ENCODE data around the gene PYGM.

PYGM gene

DNA sequence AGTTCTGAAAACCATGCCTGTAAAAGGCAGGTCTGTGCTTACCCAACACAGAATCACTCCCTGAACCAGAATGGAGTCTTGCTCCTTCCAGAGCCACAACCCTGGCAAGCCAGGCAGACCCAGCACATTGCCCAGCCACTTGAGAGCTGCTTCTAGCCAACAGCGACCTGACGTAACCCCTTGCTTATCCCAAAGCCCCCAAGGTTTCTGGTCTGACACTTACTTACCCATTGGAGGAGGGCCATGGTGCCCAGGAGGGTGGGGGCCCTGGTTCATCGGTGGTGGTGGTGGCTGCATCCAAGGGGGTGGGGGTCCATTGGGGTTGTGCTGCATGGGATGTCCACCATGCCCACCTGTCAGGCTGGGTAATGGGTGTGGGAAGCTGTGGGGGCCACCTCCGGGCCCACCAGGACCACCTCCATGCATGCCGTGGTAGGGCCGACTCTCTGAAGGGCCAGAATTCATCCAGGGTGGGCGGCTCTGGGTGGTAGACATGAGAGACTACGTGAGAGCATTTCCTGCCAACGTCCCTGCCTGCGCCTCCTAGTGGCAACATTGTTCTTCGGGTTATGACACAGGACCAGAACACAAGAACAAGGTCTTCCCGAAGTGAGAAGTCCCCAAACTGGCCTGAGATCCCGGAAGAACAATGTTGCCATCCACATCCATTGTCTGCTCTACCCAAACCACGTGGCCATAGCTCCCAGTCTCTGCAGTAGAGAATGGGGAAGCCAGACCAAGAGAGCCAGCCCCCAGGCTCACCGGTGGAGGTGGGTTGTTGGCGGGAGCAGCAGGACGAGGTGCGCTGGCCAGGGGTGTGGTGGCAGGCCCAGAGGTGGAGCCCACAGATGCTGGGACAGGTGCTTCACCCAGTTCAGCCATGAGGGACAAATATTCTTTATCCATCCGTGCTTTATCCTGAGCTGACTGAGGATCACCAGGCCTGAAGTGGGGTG lies 7.8 kb upstream of the PYGM start:
- peak; percentile 58 for DNase-seq (ENCODE audit: low read depth)

DNA sequence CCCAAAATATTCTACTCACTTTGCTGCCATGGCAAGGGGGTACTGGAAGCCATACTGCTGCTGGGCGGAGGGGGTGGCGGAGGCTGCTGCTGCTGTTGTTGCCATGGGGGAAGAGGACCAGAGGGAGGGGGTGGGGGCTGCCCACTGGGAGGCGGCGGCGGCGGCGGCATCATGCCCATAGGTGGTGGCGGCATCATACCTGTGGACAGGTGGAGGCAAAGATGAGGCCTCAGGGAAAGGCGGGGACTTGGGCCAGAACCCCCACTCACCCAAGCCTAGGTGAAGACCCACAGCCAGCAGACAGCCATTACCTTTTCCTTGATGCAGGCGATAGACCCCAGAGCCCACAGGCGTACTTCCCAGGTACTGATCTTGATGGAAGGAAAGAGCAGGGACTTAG lies 7.1 kb upstream of the PYGM start:
- no peak for DNase-seq (ENCODE audit: low read depth)

DNA sequence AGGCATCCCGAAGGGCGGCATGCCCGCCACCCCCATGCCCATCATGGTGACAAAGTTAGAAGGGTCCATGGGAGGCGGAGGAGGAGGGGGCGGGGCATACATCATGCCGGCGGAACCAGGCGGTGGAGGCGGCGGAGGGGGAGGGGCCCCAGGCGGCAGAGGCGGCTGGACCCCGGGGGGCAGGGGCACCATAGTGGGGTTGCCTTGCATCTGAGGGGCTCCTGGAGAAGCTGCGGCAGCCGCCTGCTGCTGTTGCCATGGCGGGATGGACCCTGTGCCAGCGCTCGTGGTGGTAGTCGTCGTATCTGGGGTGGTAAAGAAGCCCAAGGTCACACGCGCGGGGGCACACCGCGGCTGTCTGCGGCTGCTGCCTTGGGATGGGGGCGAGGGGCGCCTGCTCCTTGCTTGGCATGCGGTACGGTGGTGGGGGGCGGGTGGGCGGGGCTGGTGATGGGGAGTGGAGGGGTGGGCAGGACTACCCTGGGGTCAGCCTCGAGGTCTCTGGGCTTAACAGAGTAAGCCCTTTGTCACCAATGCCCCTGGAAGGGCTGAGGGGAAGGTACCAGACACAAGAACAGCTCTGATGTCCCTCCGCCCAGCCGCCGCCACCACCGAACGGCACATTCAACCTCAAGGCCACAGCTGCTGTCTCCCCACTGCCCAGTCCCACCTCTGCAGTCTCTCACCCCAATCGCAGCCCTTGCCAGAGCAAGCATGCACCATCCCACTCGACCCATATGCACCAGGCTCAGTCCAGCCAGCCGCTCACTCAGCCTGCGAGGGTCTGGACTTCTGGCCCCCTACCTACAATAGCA lies 6.3 kb upstream of the PYGM start:
- DNase-seq (ENCODE audit: low read depth), result no peak

DNA sequence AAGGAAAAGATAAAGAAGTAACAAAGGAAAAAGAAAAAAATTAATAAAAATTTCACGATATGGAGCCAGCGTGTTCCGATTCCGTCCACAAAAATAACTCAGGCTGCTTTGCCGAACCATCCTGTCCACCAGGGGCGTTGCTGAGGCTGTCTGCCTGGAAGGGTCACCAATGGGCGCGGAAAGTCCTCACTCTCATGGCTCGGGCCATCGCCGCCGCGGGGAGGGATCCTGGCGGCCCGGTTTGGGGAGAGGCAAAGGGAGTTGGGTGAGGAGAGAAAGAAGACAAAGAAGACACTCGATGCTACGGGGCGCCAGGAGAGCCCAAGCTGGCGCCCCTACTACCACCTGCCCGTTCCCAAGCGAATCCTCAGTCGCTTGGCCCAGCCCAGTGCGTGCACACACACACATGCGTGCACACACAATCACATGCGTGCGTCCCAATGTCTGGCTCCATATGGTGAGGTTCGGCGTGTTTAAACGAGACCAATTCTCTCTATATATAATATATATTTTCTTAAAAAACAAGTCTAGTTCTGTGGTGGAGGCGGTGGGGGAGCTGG lies 5.6 kb upstream of the PYGM start:
- DNase-seq (ENCODE audit: low read depth), result no peak

DNA sequence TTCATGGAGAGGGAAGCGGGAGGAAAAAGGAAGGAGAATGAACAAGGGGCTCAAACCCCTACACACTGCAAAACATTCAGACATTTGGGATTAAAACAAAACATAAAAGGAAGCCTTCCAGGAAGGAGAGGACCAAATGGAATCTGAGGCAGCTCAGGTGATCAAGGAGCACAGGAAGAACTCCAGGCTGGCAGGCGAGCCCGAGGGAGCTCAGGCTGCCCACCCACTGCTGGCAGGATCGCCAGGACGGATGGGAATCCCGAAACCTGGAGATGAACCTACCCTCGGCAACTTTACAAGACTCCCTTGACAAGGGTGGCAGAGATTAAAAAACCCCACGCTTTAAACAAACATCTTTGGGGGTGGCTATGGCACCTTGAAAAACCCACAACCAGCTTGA lies 5.0 kb upstream of the PYGM start:
- no peak for DNase-seq (ENCODE audit: low read depth)

DNA sequence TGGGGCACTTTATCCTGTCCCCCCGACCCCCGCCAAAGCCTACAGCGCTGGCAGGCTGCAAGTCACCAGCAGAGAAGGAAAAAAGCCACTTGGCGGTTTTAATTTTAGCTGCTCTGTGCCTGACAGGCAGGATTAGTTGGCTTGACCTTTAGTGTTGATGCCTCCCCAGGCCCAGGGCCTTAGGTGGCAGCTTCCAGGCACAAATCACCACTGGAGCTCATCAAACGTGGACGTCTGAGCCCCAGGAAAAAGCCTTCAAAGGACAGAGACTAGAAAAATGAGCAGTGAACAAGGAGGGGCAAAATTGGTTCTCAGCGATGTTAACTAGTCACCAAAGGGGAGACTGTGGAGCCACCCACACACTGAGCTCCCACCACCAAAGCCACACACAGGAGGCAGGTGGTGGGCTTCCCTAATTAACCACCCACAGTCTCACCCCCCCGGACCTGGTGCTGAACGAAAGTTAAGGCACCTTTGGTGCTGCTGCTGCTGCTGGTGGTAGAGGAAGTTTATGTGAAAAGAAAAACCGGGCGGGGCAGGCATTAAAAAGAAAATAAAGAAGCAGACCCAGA lies 4.4 kb upstream of the PYGM start:
- DNase-seq (ENCODE audit: low read depth), result no peak

DNA sequence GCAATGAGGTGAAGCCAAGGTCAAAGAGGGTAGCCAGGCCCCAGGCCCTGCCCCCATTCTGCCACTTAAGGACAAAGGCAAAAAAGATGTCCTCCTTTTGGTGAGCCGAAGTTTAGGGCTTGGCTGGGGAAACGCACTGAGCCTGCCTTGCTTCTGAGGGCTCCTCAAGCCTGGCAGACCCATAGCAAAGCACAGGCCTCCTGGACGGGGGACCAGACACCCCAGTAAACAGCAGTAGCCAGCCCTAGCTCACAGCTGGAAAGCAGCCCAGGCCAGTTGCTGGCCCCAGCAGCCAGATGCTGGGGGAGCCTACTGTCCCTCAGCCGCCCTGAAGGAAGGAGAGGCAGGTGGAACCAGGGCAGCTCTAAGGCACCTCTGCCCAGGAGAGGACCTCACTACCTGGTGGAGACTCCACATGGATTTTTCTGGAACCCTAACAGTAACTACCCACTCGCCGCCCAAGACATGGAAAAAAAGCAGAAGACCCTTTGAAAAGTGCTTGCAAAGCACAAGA lies 3.8 kb upstream of the PYGM start:
- no peak for DNase-seq (ENCODE audit: low read depth)

DNA sequence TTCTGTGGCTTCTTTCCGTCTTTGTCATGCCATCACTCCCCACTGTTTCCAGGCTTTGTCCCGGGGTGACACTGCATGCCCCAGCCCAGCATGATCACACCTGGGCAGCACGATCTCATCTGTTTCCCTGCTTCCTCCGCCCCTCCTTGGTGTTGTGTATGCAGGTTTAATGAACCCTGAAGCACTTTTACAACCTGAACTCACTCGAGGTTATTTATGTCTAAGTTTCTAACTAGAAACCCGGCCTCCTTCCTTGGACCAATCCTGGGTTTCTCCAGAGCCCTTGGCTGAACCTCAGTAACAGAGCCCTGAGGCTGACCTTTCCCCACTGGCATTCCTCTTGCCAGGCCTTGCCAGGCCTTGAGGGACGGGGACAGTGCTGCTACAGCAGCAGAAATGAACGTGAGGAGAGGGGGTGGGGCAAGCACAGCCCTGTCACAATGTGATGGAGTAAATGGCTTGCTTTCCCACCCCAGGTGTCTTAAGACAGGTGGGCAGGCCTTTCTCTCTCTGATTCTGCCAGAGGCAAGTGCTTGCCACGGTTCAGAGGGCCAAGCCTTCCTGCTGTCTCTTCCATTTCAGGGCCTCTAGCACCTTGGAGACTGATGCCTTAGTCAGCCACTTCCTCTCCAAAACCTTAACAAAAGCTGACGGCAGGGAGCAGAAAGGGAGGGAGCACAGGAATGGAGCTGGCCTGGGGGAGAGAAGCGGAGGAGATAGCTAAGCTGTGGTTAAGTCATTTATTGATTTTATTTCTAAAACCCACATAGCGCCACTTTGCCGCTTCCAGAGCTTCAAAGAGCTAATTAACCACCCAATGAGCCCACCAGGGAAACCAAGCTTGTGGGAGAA lies 3.1 kb upstream of the PYGM start:
- DNase-seq (ENCODE audit: low read depth), result no peak

DNA sequence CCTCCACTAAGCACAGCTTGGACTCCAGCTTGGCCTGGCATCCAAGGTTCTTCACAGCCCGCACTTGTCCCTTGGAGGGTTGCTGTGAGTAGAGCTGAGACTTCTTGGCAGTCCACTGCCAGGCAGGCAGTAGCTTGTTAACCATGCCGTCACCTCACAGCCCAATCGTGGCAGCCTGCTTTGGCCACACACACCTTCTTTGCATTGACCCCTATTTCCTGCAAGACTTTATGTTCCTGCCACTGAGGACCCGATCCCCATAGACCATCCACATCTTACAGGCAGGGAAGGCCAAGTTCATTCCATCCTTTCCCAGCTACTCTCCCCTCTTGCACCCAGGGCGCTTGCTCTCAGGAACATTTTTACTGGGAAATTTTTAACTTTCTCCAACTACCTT lies 2.5 kb upstream of the PYGM start:
- DNase-seq (ENCODE audit: low read depth), result no peak

DNA sequence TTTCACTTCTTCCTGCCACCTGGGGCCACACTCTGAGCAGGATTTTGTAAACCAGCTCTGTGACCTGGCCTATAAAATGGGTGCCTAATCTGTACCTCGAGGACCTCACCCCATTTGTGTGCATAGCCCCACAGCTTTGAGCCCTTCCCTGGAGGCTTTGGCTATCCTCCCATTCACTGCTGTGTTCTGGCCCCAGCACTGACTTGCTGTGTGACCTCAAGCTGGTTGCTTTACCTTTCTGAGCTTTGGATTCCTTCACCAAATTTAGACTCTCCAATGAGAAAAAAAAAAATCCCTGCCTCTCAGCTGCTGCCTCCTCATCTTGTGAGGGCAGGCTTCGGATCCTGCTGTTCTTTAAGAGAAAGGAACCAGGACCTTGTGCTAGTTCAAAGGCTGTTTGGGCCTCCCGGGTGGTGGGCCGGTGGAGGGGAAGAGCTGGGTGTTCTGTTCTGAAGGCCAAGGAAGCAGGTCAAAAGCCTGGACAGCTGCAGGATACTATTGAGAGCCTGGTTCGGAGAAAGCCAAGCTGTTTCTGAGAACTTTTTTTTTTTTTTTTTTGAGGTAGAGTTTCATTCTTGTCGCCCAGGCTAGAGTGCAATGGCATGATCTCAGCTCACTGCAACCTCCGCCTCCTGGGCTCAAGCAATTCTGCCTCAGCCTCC lies 1.1 kb upstream of the PYGM start:
- no peak for DNase-seq (ENCODE audit: low read depth)

DNA sequence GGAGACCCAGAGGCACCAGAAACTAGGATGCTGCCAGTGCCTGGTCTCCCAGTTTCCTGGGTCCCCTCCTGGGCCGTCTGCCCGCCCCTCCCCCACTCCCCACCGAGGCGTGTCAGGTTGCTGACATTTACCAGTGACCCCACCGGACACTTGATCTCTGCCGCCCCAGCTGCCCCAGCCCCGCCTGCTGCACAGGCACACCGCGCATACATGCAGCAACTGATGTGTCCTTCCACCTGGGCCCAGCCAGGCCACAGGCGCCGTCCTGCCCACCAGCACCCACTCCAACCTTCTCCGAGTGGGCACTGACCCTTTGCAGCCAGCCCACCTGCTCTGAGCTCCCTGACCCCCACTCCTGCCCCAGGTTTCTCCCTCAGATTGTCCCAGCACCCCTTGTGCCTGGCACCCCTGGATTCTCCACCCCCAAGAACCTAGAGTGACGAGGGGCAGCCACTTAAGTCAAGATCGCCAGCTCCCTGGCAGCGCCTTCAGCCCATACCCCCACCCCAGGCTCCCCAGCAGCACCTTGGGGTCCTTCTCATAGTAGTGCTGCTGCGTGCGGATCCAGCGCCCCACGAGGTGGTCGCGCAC lies 548 bp downstream of the PYGM start:
- no peak for DNase-seq (ENCODE audit: low read depth)

DNA sequence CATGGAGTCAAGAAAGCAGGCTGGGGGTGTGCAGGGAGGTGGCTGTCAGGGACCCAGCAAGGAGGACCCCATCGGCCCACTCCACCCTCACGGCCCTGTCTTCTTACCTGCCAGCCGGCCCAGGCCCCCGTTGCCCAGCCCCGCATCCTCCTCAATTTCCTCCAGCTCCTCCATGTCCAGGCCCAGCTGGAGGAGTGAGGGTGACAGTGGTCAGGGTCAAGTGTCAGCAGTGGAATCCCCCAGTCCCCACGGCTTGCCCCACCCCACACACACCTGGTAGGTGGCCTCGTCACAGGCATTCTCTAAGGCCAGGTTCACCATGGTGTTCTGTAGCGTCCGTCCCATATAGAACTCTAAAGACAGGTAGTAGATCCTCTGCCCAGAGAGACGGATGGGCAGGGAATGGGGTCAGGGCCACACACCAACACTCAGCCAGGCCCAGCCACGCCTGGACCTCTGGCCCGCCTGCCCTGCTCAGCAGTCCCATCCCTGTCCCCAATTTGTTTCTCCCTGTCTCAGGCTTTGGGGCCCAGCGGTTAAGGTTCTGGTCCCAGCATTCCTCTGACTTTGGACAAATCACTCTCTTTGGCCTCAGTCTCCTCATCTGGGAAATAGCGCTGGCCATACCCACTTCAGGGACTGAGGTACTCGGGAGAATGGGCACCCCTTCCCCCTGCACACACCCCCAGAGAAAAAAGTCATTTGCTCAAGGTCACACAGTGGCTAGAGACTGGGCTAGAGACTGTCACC lies 1.3 kb downstream of the PYGM start:
- no peak for DNase-seq (ENCODE audit: low read depth)

DNA sequence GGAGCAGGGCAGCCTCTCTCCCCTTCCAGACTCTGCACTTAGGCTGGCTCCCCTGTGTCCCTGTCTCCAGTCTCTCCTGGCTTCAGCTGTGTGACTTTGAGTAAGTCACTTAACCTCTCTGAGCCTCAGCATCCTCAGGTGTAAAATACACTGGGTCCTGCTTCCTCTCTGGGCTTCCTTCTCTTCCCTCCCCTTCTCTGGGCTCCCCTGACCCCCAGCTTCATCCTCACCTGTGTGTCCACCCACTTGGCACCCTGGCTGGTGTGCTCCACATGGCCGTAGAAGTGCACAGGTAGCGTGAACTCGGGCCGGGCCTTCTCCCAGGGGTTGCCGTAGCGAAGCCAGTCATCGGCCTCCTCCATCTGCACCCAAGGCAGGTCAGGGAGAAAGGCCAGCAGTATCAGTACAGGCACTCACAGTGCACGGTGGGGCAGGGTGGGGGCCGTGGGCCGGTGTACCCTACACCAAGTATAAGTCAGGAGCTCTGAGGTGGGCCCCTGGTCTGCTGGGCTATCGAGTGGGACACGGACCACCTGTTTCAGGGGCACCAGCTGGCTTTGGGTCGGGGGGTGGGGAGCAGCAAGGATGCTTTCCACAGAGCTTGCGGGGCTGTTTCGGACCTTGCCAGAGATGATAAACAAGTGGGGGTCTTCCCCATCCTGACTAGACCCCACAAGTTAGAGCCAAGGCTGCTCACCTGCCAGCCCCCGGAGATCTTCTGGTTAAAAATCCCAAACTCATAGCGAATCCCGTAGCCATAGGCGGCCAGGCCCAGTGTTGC lies 2.0 kb downstream of the PYGM start:
- no peak for DNase-seq (ENCODE audit: low read depth)

DNA sequence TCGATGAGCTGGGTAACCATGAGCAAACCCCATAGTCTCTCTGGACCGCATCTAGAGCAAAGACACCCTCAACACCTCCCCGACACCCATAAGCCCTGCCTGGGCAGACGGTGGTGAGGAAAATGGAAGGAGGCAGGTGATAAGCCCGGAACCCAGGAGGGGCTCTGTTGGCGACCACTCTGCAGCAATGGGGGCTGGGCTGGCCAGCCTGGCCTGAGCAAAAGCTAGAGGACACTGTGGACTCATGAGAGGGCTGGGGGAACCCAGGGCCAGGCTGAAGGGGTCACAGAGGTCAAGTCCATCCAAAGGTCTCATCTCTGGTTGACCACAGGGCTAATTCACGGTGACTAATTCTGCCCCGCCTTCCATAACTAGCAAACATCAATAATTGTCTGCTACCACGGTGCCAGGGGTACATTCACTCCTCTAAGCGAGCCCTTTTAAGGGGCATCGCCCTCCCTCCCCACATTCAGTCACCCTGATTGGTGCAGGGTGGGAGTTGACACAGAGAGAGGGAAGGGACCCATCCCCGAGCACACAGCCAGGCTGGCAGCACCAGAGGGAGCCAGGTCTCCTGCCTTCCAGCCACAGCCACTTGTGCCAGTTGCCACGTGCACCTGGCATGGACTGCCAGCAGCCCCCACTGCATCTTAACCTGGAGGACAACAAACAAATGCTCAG lies 4.0 kb downstream of the PYGM start:
- DNase-seq (ENCODE audit: low read depth), result no peak

DNA sequence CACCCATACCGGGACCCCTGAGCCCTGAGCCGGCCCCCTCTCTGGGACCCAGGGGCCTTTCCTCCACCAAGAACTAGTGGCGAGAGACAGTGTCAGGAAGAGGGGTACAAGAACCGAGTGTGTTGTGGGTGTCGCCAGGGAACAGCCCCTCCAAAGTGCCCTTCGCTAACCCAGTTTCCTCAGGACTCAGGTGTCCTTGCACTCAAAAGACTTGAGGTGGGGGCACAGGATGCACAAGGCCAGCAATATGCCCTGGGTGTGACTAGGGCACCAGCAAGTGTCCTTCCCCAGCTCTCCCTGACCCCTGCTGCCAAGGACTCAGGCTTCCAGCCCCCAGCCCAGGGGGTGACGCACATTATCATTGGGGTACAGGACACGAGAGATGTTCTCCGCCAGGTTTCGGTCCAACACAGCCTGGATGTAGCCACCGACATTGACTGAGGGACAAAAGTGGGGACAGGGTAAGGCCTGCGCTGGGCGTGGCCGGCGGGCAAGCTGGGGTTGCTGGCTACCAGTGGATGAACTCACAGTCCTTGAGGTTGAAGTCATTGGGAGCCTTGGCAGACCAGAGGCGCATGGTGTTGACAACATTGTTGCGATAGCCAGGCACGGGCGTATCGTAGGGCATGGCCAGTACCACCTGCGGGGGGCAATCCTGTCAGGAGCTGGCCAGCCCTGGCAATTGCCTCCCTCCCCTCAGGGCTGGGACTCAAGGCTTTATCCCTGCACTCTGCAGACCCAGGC lies 4.7 kb downstream of the PYGM start:
- DNase-seq (ENCODE audit: low read depth), result no peak

DNA sequence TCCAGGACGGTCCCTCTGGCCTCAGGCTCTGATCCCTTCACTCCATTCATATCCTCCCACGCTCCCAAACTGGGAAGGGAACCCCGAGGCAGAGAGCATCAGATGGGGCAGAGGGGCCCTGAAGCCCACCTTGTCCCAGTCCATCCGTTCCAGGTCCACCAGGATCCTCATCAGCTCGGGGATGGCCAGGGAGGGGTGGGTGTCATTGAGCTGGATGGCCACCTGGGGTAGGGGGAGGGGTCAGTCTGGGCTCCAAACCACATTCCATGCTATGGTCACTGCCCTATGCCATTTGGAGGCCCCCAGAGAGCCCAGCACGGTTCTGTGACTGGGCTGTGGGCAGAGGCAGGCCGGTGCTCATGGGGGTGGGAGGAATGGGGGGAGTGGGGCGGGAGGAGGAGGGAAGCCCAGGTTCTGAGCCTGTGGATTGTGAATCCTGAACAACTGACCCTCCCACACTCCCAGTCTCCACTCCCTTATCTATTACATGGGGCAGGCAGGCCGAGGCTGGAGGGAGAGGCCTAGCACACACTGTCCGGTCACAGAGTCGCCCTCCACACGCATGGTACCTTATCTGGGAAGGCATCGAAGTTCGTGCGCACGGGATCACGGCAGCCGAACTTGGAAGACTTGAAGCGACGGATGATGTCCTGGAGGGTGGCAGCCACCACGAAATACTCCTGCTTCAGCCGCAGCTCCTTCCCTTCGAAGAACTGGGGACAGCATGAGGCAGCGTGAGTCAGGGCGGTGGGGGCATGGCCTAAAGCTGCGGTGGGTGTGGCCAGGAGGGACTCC lies 5.5 kb downstream of the PYGM start:
- DNase-seq (ENCODE audit: low read depth), result no peak
